Caco-2 (cell line): ENCODE results near the gene RNF4. TPM values are rescaled to one million over a fixed set of nuclear protein-coding genes. Genes with fewer than 3 reads are reported as not detected.

Experiments used
- BruUV-seq: library from RNA; stranded (reverse); fragments of 400-500 nt; replicated peaks from 2 replicates; lab custom pipeline; 2021; lab: Mats Ljungman, UMichigan
- CTCF ChIA-PET: fragments of 300-600 bp; sonication (Branson Sonifier 250); formaldehyde crosslinking; loops from one replicate; lab custom pipeline; 2022; ENCODE audit warnings: antibody characterized with exemption; lab: Charles Lee
- POLR2A ChIA-PET: fragments of 300-600 bp; sonication (Branson Sonifier 250); formaldehyde crosslinking; loops from one replicate; lab custom pipeline; 2022; ENCODE audit warnings: antibody characterized with exemption; lab: Charles Lee
- DNase-seq, 2 experiments: peaks; one replicate each; pipeline versions ENCODE4 v3.0.0 to v3.0.0-alpha.2; 2020 to 2022
- H3K27me3 ChIP-seq: replicated peaks from 2 replicates; pipeline ENCODE4 v1.6.0; 2011; ENCODE audit warnings: low read length; ENCODE audit not compliant: control insufficient read depth, insufficient read depth
- H3K36me3 ChIP-seq: 2 replicates; pipeline ENCODE4 v1.5.1; 2011; ENCODE audit warnings: low read length; ENCODE audit not compliant: control insufficient read depth, insufficient read depth
- H3K4me1 ChIP-seq: fragments of 250-450 bp; sonication (Bioruptor Pico); 2 replicates; pipeline ENCODE4 v1.5.1; 2020; ENCODE audit warnings: mild to moderate bottlenecking
- H3K4me3 ChIP-seq: 2 replicates; pipeline ENCODE4 v1.5.1; 2011; ENCODE audit warnings: low read depth, mild to moderate bottlenecking, control low read depth, low read length
- H3K9me3 ChIP-seq: fragments of 250-450 bp; sonication (Bioruptor Pico); 2 replicates; pipeline ENCODE4 v1.5.1; 2020; ENCODE audit warnings: mild to moderate bottlenecking, moderate library complexity
- H3K27ac Mint-ChIP-seq: one replicate; pipeline ENCODE4 v1.8.0; 2022; ENCODE audit warnings: mixed read lengths; ENCODE audit not compliant: unreplicated experiment
- H3K27me3 Mint-ChIP-seq: one replicate; pipeline ENCODE4 v1.8.0; 2022; ENCODE audit warnings: mixed read lengths; ENCODE audit not compliant: insufficient read depth, unreplicated experiment
- H3K36me3 Mint-ChIP-seq: one replicate; pipeline ENCODE4 v1.8.0; 2022; ENCODE audit warnings: mild to moderate bottlenecking, mixed read lengths; ENCODE audit not compliant: insufficient read depth, unreplicated experiment
- H3K4me1 Mint-ChIP-seq: one replicate; pipeline ENCODE4 v1.8.0; 2022; ENCODE audit warnings: low read depth, mixed read lengths; ENCODE audit not compliant: unreplicated experiment
- H3K4me3 Mint-ChIP-seq: one replicate; pipeline ENCODE4 v1.8.0; 2022; ENCODE audit warnings: mild to moderate bottlenecking, moderate library complexity, mixed read lengths; ENCODE audit not compliant: unreplicated experiment
- H3K9me3 Mint-ChIP-seq: one replicate; pipeline ENCODE4 v1.8.0; 2022; ENCODE audit warnings: mixed read lengths; ENCODE audit not compliant: unreplicated experiment
- intact Hi-C: fragments of 100-400 bp; cut with micrococcal nuclease; formaldehyde crosslinking; loops from one replicate; pipeline ENCODE4 v1.10.0; 2022; ENCODE audit not compliant: unreplicated experiment
- total RNA-seq: library from RNA; stranded (reverse); gene quantifications from 2 replicates; pipeline ENCODE4 v1.2.3, GENCODE V29; 2022
- TF ChIP-seq, protein P1 (sequence below), 2 experiments: fragments of 200-600 bp in 1 of 2; IDR thresholded peaks; 1 replicate in 1 of 2; 2 replicates in 1 of 2; pipeline versions ENCODE4 v1.5.1 to v1.8.0; 2011 to 2022; ENCODE audit warnings: antibody characterized with exemption in 1 of 2, control low read depth in 1 of 2, inconsistent platforms in 1 of 2, low read depth in 1 of 2, low read length in 1 of 2, mild to moderate bottlenecking in 1 of 2, moderate library complexity in 1 of 2; ENCODE audit not compliant: insufficient read depth in 1 of 2, severe bottlenecking in 1 of 2, unreplicated experiment in 1 of 2

The RNF4 gene
- total RNA-seq, 1 experiment from 2014 or later, result 75.4 TPM

DNA sequence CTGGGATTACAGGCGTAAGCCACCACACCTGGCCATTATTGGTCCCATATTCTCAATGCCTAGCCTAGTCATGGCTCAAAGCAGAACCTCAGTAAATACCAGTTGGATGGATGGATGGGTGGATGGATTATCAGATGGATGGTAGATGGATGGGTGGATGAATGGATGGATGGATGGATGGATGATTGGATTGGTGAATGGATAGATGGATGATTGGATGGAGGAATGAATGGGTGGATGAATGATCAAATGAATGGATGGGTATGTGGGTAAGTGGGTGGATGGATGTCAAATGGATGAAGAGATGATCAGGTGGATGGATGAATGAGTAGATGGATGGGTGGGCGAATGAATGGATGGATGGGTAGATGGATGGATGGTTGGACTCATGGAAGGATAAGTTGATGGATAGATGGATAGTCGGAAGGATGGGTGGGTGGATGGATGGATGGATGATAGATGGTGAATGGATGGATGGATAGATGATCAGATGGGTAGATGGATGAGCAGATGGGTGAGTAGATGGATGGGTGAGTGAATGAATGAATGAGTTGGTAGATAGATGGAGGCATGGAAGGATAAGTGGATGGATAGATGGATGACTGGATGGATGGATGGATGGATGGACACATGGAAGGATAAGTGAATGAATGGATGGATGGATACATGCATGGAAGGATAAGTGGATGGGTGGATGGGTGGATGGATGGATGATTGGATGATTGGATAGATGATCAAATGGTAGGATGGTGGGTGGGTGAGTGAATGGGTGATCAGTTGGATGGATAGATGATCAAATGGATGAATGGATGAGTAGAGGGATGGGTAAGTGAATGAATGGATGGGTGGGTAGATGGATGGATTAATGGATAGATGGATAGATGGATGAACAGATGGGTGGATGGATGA is 22.0 kb upstream of the RNF4 start:
- no peak for DNase-seq
- intact Hi-C loops, result no loop called here
- no peak overlapping the region for H3K4me3 ChIP-seq
- H3K36me3 ChIP-seq, result no peaks in the 10 kb centered on the region
- H3K27me3 Mint-ChIP-seq, result no peaks in the 10 kb centered on the region
- no peaks in the 10 kb centered on the region for H3K9me3 ChIP-seq
- no peaks in the 10 kb centered on the region for H3K9me3 Mint-ChIP-seq
- ChIA-PET POLR2A (no interaction called here), CTCF (no interaction called here)
- TF ChIP-seq, protein P1, sequence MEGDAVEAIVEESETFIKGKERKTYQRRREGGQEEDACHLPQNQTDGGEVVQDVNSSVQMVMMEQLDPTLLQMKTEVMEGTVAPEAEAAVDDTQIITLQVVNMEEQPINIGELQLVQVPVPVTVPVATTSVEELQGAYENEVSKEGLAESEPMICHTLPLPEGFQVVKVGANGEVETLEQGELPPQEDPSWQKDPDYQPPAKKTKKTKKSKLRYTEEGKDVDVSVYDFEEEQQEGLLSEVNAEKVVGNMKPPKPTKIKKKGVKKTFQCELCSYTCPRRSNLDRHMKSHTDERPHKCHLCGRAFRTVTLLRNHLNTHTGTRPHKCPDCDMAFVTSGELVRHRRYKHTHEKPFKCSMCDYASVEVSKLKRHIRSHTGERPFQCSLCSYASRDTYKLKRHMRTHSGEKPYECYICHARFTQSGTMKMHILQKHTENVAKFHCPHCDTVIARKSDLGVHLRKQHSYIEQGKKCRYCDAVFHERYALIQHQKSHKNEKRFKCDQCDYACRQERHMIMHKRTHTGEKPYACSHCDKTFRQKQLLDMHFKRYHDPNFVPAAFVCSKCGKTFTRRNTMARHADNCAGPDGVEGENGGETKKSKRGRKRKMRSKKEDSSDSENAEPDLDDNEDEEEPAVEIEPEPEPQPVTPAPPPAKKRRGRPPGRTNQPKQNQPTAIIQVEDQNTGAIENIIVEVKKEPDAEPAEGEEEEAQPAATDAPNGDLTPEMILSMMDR (IDR thresholded peaks at IDR 0.05; ENCODE audit: insufficient read depth in 1 of 2, low read depth in 1 of 2, low read length in 1 of 2, severe bottlenecking in 1 of 2, unreplicated experiment in 1 of 2), result no peak
- no peaks in the 10 kb centered on the region for H3K36me3 Mint-ChIP-seq
- H3K4me3 Mint-ChIP-seq, result no peak overlapping the region
- BruUV-seq, result no TSS peak
- H3K4me1 ChIP-seq, result no peaks in the 10 kb centered on the region
- no peaks in the 10 kb centered on the region for H3K4me1 Mint-ChIP-seq
- H3K27me3 ChIP-seq, result no peaks in the 10 kb centered on the region
- no peak overlapping the region for H3K27ac Mint-ChIP-seq

DNA sequence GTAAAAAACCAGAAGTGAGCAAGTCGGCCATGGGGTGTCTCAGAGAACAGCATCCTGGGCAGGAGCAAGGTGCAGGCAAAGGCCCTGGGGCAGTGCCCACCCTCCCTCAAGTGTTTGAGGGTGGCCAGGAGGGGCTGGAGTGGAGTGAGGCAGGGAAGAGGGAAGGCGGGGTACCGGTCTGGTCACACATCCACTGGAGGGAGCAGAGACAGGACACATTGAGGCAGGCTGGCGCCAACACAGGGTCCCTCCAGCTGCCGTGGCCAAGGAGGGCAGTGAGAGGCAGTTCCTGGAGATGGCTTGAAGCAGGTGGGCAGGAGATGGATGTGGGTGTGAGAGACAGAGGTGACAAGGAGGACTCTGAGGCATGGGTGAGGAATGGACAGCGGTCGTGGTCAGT is 20.3 kb upstream of the RNF4 start:
- intact Hi-C loops, result no loop called here
- H3K9me3 Mint-ChIP-seq, result no peaks in the 10 kb centered on the region

DNA sequence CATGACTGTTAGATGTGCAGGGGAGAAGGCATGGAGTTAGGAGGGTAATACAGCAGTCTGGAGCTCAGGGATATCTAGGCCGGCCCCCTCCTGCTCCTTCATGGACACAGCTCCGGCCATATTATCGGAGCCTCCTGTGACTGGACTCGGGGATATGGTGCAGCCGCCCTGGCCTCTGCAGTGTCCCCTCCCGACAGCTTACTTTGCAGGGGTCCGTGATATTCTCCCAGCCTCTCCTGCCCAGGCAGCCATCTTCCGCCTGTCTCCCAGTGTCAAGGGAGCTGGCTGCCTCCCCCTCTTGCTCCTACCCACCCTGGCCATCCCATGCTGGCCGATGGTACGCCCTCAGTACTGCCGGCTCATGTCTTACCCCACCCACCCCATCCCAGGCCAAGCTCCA is 19.9 kb upstream of the RNF4 start:
- H3K9me3 Mint-ChIP-seq, result no peaks in the 10 kb centered on the region
- no peak for DNase-seq
- no peaks in the 10 kb centered on the region for H3K27me3 Mint-ChIP-seq
- no peaks in the 10 kb centered on the region for H3K36me3 Mint-ChIP-seq
- H3K27ac Mint-ChIP-seq, result no peak overlapping the region
- Histone ChIP-seq H3K4me3 (no peak overlapping the region), H3K36me3 (no peaks in the 10 kb centered on the region), H3K4me1 (no peaks in the 10 kb centered on the region), H3K9me3 (no peaks in the 10 kb centered on the region), H3K27me3 (no peaks in the 10 kb centered on the region)
- no peak overlapping the region for H3K4me3 Mint-ChIP-seq
- POLR2A ChIA-PET, result no interaction called here
- no TSS peak for BruUV-seq
- intact Hi-C loops, result no loop called here
- no peaks in the 10 kb centered on the region for H3K4me1 Mint-ChIP-seq
- TF ChIP-seq, protein P1 (IDR thresholded peaks at IDR 0.05; ENCODE audit: insufficient read depth in 1 of 2, low read depth in 1 of 2, low read length in 1 of 2, severe bottlenecking in 1 of 2, unreplicated experiment in 1 of 2), result no peak
- CTCF ChIA-PET, result no interaction called here

More for the DNA sequence above, 20.3 kb upstream of the RNF4 start:
- CTCF ChIA-PET, result no interaction called here
- H3K27me3 ChIP-seq, result no peaks in the 10 kb centered on the region
- Mint-ChIP-seq H3K4me3 (no peak overlapping the region), H3K27me3 (no peaks in the 10 kb centered on the region), H3K27ac (no peak overlapping the region), H3K4me1 (no peaks in the 10 kb centered on the region), H3K36me3 (no peaks in the 10 kb centered on the region)
- no peaks in the 10 kb centered on the region for H3K36me3 ChIP-seq
- no peak overlapping the region for H3K4me3 ChIP-seq
- no TSS peak for BruUV-seq
- POLR2A ChIA-PET, result no interaction called here
- no peaks in the 10 kb centered on the region for H3K9me3 ChIP-seq
- TF ChIP-seq, protein P1 (IDR thresholded peaks at IDR 0.05; ENCODE audit: insufficient read depth in 1 of 2, low read depth in 1 of 2, low read length in 1 of 2, severe bottlenecking in 1 of 2, unreplicated experiment in 1 of 2), result no peak
- no peaks in the 10 kb centered on the region for H3K4me1 ChIP-seq
- no peak for DNase-seq
